ENCODE results near the gene SMARCAL1.

Gene SMARCAL1

DNA sequence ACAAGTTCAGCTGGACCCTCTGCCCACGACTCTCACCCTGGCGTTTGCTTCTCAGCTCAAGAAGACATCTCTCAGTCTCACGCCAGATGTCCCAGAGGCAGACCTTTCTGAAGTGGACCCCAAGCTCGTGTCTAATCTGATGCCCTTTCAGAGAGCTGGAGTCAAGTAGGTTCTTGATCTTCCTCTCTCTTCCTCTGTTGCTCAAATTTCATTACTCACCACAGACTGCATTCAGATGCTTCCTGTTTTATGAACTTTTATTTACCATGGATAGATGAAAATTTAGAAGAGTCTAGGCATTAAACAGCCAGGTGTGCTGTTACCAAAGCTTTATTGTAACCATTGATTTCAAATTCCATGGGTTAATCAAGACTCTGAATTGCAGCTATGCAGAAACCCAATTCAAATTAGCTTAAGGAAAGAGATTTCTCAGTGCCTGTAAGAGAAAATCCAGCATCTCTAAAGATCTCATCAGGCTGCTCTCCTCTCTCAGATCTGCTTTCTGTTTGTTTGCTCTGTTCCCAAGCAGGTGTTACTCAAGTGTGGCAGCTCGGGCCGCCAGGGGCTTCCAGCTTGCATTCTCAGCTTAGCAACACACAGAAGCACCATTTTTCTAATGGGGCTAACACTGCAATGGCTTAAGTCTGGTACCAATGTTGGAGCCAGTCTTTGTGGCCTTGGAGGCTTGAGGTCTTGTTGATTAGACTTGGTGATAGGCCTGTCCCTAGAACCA is 16.5 kb downstream of the SMARCAL1 start:
- DNase-seq: peak; percentile 44

DNA sequence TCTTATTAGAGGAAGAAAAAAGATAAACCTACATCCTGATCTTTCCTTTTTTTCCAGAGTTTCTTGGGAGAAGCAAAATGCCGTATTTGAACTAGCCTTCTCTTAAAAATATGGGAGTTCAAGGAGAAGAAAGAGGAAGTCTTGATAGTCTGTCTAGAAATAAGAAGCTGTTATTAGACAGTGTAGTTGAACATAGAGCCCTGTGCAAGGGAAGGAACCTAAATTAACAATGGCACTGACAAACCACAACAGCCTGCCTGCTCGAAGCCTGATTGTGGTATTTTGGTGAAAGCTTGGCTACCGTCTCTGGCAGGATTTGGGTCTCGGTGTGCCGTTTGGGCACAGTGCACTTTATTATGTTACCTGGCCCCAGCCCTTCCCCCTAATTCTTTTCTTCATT is 17.1 kb downstream of the SMARCAL1 start:
- no peak for DNase-seq

DNA sequence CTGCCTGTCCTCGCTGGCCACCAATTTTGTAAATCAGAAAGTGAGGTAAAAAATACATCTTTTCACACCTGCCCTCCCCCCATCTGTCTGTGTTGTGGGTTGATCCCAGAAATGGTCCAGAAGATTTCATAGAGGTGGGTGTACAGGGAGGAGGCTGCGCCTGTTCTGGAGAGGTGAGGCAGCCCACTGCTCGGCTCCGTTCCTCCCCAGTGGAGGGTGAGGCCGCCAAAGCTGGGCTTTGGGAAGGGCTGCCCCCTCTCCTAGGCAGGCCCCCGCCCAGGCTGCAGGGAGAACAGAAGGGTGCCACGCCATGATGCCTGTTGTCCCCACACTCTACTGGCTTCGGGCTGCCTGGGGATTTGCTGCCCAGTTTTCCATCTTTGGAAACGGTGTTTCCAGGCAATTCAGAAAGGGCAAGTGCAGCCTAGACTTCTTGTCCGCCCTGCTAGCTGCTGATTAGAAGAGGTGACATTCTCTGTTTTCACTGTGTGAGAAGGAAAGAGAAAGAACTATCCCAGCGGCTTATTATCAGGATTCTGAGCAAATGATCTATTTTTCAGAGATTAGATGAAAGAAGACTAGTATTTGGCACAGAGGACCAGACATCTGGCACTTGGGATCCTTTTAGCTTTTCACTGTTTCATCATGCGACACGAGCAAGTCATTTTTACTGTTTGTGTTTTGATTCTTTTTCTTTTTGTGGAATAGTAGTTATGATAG is 18.7 kb downstream of the SMARCAL1 start:
- DNase-seq: no peak

DNA sequence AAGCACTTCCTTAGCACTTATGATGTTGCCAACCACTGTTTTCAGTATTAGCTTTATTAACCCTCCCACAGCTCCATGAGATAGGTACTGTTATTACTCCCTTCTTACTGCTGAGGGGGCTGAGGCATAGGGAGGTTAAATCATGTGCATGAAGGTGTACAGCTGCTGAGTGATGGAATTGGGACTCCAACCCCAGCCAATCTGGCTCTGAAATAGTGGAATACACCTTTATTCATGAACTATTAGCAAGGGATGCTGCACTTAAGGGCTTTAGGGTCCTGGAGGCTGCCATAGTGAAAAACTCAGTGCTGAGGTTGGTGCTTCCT is 19.2 kb downstream of the SMARCAL1 start:
- DNase-seq: no peak

DNA sequence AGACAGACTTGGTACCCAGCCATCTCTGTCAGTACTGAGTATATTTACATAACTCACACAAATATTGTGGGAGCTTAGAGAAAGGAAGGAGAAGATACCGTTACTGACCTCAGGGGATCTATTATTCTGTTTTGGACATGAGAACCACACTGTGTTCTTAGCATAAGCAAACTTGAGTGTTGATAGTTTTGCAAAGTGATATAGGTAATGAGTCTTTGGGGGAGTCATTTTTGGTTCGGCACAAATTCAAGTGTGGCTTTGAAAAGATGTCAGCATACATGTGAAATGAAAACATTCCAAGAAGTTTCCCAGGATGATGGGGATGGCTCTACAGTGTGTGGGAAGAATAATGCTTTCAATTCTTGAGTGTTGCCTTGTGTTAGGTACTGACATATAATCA is 24.1 kb downstream of the SMARCAL1 start:
- no peak for DNase-seq

DNA sequence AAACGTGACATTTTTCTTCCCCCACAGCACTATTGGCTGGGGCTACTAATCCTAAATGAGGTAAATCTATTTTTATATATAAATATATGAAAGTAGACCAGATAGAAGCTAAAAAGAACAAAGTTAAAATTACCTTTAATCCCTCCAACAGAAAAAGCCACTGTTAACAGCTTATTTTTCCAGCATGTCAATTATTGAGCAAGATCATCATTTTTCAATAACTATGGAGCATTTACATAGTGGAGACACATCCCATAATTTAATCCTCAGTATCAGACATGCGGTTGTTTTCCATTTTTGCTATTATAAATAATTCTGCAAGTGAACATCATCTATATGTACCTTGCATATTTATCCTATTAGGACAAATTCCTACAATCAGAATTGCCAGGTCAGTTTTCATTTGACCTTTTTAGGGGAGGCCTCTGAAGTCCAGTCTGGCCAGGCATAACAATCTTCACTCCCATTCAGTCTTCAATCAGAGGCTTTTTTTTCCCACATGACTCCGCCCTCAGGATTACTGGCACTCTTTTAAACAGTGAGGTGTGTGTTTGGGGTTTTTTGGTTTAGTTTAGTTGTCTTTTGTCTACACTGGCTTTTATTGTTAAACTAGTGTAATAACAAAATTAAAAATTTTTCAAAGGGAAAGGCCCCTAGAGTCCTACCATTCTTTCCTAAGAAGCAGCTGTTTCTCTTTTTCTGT is 29.2 kb downstream of the SMARCAL1 start:
- DNase-seq: no peak

DNA sequence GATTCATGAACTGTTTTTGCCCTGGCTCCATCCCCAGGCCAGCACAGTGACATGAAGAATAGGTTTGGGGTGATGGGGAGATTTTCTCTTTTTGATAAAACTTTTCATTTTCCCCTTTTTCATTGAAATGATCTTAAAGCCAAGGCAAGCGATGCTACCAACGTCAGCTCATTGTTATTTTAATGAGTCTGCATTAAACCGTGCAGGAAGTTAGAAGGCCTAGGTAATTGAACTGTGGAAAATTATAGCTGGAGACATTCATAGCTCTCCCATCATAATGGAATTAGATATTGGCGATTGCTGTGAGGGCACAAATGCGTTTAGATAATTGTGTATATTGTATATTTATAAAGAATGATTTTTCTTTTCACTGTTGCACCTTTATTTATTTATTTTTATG is 33.2 kb downstream of the SMARCAL1 start:
- DNase-seq: no peak

DNA sequence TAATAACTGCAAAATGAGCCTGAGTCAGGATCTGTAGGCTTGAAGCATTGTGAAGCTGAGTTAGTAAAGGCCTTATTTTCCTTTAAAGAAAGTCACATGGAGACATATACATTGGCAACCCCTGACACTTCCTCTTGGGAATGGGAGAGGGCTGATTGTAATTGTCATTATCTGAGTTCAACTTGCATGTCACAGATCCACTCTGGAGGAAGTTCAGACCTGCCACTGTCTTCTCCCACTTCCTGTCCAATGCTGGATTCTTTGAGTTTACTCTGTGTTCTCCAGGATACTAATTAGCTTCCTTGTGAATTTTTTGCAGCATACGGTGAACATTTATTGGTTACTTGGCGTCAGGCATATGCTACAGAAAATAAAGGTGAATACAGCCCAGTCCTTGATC is 34.1 kb downstream of the SMARCAL1 start:
- DNase-seq: no peak

DNA sequence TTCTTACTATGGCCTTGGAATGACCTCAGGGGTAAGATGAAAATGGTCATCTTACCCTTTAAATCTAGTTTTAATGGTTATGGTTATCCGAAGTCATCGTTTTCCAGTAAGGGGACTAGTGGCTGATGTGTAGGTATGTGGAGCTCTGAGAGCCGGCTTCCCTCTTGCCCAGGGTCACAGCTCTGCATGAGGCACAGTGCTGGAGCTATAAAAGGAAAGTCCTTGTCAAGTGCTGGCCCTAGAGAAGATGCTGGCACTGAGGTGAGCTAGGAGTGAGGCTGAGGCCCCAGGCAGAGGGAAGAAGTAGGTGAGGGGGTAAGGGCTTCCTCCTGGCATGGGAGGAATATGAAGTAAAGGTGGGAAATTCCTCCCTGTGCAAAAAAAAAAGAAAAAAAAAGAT is 35.0 kb downstream of the SMARCAL1 start:
- no peak for DNase-seq

DNA sequence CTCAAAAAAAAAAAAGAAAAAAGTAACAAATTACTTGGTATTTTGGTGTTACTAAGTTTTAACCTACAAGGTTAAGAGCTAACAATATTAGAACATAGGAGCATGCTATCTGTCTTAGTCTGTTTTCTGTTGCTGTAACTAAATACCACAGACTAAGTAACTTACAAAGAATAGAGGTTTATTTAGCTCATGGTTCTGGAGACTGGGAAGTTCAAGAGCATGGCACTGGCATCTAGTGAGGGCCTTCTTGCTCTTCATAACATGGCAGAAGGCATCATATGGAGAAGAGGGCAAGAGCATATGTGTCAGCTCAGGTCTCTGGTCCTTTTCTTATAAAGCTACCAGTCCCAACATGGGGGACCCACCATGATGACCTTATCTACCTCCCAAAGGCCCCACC is 36.5 kb downstream of the SMARCAL1 start:
- DNase-seq: no peak

DNA sequence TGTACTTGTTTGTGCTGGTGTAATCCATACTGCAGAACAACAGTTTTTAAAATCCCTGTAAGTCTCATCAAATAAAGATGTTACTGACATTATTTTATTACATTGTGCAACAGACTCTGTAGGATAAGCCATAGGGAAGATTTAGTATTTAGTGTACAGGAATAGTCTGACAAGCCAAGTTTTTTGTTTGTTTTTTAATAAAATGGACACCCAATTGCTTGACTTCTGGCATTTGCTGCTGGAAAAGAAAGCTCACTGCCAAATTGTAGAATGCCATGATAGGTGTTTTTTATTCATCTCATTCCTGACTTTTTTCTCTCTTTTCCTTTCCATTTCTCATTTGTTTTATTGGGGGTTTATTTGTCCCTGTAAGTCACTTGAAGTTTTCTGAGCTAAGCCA is 38.1 kb downstream of the SMARCAL1 start:
- DNase-seq: no peak

DNA sequence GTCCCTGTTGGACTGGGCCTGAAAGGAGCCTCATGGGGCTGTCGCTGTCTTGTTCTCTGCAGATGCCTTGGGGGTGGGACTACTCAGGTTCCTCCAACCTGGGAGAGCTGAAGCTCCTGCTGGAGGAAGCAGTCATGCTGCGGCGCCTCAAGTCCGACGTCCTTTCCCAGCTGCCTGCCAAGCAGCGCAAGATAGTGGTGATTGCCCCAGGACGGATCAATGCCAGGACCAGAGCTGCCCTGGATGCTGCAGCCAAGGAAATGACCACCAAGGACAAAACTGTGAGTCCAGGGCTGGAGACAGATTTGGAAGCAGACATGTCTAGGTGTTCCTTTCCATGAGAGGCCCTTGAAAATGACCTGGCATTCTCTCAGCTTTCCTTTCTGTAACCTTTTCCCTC is 38.5 kb downstream of the SMARCAL1 start:
- DNase-seq: no peak

DNA sequence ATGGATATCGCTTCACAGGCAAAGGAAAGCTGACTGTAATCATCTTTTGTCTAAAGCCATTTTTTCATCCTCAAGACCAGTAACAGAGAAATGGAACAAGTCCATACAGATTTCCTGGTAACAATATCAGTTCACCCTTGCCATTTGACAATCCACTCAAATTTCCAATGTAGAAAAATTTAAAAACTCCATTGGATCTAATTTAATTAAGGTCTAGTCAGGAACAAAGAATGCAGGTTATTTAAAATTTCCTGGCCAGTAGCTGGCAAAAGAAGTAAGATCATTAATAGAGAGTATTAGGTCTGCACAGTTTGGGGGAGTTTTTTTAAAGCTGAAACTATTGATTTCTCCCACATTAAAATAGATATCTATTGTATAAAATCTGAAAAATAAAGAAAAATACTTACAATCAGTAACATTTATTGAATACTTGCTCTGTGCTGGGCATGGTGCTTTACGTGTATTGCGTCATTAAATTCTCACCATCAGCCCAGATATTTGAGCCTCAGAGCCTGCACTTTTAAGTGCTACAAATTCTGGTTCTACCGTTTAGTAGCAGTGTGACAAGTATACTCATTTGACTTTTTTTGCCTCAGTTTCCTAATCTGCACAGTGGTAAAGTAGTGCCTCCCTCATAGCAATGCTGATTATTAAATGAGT is 41.8 kb downstream of the SMARCAL1 start:
- no peak for DNase-seq

DNA sequence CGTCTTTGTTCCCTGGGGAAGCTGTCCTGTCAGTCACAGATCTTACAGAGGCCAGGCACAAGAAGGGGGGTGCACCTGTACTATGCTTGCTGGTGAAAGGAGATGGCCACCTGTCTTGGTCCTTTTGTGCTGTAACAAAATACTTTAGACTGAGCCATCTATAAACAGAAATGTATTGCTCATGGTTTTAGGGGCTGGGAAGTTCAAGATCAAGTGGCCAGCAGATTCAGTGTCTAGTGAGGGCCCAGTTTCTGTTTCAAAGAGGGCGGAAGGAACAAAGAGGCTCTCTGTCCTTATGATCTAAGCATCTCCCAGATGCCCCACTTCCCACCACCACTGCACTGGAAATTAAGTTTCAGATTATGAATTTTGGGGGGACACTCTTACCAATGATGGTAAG is 50.9 kb downstream of the SMARCAL1 start:
- DNase-seq: no peak

DNA sequence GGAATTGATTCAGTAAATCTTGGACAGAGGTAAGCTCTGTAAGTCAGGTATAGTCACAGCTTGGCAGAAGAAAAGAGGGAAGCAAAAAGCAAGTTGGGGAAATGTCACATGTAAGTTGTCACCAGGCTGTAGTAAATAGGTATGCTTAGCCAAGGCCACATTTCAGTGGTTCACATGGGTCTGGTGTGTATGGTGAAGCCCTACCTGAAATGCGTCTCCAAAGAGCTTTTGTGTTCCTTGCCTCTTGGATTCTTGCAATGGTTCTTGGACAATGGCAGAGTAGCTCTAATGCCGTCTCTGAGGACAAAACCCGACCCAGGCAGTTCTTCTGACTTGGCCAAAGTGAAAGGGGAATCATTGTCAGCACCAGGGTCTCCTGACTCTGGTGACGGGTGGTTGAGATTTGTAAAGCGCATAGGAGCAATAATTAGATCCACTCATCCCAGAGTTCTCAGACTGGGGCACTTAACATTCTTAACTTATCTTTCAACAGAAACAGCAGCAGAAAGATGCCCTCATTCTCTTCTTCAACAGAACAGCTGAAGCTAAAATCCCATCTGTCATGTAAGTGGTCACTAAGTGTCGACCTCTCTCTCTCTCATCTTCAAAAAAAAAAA is 51.9 kb downstream of the SMARCAL1 start:
- DNase-seq: no peak

DNA sequence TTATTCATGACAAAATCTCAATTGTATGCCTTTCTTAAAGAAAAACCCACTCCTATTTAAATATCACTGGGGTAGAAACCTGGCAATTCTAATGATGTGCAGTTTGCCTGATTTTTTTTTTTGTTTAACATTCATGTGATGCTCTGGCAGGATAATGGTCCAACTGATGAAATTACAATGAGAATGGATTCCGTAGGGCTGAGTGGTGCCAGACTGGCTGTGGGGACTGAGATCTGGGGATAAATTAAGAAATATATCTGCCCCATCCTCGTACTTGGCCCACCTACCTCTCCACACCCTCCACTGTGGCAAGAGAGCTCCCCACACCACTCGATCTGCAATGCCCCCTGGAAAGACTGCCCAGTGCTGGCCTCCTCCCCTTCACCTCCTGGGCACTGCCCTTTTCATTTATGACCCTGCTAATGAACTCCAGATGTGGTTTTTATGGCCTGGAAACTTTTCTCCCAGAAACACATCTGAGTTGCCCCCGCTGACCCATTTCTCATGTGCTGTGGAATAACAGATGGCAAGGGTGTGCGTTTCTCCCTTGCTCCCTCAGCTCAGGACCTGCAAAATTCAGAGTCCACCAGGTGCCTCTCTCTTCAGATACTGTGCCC is 53.4 kb downstream of the SMARCAL1 start:
- DNase-seq: no peak

DNA sequence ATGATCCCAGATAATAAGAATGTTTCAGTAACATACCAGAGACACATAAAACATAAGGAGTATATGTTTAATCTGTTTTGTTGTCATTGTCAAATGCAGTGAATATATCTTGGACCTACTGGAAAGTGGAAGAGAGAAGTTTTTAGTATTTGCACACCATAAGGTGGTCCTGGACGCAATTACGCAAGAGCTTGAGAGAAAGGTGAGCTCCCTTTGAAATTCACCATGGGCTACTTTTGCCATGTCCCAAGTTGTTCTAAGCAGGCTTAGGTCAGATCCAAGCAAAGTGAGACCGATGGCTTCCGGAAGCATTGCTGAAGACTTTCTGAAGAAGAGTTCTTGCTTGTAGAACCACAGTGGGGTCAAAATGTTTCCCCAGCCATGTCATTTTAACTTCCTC is 55.6 kb downstream of the SMARCAL1 start:
- DNase-seq: no peak

DNA sequence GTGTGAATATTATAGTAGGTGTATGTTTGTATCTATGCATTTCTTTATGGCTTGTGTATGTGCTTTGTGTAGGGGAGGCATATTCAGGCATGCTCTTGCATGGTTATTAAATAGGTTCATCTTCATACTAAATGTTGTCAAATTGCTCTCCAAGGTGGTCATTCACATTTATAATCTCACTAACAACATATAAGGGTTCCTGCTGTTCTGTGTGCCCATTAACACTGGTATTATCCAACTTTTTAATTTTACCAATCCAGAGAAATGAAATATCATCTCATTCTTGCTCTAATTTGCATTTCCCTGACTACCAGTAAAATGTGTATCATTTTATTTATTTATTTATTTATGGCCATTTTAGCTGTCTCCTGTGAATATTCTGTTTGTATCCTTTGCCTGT is 57.4 kb downstream of the SMARCAL1 start:
- DNase-seq: no peak

DNA sequence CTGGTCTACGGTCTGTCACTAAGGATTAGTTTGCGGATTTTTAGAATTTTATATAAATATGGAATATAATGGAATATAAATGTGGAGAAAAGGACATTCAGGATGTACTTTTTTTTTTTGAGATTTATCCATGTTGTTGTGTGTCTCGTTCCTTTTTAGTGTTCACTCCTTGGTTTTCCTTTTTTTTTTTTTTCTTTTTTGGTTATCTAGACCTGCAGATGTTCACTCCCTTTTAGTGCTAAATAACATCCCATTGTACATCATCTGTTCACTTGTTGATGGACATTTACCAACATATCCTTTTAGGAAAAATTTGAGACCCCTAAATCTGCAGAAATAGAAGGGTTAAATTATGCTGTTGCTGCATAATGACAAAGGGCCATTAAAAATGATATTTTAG is 60.9 kb downstream of the SMARCAL1 start:
- no peak for DNase-seq

DNA sequence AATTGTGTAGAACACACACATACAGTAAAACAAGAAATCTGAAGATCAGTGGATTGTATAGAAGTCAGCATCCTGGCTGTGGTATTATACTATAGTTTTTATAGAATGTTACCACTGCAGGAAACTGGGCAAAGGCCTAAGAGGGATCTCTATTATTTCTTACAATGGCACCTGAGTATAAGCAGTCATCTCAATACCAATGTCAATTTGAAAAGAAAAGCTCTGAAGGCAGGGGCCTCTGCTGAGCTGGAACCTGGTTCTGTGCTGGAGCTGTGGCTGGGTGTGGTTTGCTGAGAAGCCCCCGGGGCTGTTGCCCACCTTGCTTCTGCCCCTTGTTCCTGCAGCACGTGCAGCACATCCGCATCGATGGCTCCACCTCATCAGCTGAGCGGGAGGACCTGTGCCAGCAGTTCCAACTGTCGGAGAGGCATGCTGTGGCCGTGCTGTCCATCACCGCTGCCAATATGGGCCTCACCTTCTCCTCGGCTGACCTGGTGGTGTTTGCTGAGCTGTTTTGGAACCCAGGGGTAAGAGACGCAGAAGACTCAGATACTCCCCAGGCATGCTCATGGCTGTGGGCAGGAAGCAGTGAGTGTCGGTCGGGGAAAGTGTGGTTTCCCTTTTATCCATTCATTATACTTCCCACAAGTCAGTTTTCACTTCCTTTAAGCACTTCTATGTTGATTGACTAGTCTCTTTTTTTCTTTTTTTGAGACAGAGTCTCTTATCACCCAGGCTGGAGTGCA is 62.8 kb downstream of the SMARCAL1 start:
- DNase-seq: peak; percentile 82

DNA sequence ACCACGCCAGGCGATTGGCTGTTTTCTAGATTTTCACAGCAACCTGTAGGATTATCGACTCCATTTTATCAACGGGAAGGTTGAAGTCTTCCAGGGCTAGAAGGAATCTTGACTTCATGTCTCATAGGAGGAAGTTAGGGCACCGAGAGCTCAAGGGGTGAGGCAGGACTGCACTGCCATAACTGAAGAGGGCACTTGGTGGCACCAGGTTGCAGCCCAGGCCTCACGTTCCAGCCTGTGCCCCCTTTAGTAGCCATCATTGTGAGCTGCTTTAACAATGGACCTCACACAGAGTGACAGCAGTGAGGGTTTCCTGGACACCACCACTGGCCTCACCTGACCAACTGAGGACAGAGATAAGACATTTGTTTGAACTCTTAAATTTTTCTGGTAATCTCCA is 63.5 kb downstream of the SMARCAL1 start:
- DNase-seq: no peak
